Cortex of kidney (tissue), 1 donor: ENCODE measurements around the gene SH3RF3.
"Not testable (repeated sequence)": the region's sequence is repeated elsewhere in the genome, so short reads cannot be mapped to it uniquely, and the experiment has no call there.

Experiments used
- DNase-seq: peaks from one replicate; lab custom pipeline; 2025; lab: John Stamatoyannopoulos, UW

The SH3RF3 gene

DNA sequence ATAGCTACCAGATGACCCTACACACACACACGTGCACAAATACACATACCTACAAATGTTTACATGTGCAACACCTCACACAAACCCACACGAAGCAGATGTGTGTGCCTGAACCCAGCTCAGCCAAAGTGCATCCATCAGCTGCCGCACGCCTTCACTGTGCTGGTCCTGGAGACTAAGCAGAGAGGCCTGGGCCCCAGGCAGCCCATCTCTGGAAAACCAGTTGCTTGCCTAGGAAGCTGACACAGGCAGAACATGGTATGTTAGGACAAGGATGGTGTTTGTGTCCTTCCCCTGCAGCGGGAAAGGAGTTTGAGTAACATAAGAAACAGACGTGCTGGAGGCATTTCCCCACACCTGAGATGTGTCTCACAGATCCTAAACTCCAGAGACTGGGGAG is 398.1 kb downstream of the SH3RF3 start:
- DNase-seq, result no peak

DNA sequence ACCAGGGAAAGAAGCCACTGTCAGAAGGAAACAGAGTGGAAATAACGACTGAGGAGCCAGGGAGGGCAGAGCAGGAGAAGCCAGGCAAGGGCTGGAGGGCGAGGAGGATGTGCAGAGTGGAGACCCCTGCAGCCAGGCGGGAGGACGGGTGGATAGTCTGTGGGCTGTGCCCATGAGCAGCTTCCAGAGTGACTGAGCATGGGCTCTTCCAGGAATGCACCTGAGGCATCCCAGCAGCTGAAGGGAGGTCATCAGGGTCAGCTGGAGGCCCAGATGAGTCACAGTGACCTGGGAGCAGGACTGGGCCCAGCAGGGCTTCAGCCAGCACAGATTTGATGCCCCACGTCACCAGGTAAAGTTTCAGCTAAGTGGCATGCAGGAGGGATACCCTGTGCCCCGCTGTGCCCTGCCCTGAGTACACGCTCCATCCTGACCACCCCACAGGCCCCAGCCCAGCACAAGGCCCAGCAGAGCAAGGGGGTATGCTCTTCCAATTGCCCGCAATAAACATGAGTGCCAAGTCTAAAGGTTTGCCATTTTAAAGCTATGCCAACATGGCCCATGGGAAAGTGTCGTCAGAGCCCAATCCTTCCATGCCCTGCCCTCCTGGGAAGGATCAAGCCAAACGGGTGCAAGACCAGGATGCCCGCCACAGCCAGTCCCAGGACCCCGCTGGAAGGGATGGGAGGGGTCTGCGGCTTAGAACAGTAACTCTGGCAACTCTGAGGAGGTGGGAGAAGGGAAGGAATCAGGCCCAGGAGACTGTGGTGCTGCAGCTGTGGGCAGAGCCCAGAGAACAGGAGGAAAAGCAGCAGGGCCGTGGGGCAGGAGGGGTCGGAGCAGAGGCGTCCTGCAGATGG is 399.1 kb downstream of the SH3RF3 start:
- no peak for DNase-seq

DNA sequence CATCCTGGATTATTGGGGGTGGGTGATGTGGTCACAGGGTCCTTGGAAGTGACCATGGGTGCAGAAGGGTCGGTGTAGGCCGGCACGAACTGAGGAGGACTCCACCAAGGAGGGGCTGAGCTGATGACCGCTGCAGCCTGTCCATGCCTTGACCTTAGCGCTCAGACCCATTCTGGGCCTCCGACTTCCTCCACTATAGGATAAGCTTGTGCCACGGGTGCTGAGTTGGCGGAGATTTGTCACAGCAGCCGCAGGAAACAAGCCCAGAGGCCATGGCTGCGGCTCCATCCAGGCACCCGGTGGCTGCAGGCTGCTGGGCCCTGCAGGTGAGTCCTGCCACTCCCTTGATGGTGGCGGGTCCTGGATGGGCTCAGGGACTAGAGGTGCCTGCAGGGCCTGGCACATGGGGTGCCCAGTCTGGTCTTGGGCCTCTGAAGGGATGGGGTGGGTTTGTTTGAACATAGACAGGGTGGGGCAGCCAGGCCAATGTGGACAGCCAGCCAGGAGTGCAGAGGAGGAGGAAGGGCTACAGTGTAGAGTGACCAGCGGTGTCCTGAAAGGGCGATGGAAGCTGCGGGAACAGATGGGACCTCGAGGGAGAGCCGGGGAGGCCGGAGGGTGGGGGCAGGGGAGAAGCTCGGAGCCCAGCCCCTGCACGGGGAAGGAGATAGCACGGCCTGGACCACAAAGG is 400.0 kb downstream of the SH3RF3 start:
- no peak for DNase-seq

DNA sequence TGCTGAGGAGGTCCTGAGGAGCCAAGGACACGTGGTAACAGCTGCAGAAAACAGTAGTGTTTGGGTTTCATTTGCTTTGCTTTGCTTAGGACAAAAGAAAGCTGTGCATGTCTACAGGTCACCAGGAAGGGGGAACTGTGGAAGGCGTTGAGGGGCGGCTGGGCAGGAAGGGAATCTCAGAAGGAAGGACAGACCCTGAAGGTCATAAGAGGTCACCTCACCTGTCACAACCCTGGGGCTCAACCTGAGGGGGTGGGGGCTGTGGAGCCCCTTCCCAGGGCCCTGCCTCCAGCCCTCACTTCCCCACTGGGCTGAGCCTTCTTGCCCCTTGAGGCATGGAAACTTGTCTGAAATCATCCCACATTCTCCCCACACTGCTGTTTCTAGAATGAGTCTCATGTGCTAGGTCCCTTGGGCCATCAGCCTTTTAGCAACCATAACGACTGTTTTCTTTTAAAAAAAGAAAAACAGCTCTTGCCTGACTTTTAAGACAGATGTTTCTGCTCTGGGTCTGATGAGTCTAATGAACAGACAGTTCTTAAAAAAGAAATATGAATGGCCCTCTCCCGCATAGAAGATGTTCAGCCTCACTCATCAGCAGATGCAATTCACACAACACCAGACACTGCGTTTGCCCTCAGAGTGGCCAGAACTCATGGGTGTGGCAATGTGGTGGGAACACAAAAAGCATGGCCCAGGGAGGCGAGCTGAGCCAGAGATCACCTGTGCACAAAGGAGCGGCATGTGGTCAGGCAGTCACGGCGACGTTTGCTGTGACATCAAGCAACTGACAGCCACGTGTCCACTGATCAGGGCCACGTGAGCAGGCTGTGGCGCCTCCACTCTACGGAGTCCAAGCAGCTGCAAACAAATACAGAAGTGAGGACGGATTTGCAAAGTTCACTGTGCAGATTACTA is 400.8 kb downstream of the SH3RF3 start:
- DNase-seq, result no peak

DNA sequence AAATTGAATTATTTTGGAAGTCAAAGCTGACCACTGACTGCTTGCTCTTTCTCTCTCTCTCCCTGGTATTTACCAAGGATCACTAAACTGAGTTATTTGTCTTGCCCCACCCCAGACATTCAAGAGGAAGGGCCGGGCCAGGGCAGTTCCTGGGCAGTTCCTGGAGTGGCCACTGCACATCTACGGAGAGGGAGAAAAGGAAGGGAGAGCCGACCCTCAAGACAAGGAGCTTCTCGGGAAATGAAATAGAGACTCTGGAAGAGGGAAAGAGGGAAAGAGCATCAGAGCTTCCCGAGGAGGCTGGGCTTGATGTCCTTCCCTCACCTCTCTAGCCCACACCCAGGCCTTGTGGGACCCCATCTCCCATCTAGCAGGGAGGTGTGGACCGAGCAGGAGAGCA is 401.7 kb downstream of the SH3RF3 start:
- DNase-seq, result no peak

DNA sequence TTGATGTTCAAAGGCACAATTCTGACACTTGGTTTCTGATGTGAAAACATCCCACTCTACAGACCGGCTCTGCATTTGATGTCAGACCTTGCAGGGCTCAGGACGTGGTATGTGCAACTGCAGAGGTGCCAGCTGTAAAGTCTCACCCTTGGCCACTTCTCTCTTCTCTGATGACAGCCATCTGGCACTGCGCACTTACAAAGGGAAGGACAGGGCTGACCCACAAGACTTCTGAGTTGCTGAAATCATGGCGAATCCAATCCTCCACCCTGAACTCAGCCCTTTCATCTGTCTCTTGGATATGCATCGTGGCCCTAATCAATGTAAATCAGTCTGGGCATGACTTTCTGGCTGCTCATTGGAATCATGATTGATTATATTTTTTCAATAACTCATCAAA is 402.2 kb downstream of the SH3RF3 start:
- DNase-seq, result no peak

DNA sequence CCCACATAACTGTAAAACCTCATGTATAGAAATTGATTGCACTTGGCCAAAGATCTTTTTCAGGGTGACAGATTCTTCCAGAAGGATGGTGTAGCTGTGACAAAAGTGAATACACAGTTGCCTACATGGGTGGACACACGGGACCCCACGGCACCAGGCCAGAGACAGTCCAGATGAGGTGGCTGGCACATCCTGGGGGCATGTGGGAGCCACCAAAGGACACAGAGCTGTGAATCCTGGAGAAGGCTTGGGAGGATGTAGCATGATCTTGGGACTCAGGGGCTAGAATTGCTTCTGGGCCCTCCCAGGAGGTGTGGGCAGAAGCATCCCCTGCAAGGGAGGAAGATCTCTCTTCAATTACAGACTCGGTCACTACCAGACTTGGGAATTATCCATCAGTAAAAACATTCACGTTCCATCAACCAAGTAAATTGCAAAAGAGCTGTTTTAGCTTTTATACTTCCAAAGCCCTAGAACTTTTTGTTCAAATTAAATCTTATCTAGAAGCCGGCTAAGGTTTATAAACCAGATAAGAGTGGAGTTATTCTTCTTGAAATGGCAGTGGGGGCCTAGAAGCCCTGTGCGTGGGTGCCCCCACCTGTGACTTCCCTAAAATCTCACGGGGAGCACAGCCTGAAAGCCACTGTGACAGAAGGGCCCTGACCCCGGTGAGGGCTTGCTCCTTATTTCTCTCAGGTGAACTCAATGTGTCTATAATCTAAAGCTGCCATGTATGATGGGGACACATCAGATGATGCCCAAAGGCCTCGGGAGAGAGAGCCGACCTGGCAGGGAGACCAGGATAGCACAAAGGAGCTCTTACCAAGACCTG is 403.1 kb downstream of the SH3RF3 start:
- no peak for DNase-seq

DNA sequence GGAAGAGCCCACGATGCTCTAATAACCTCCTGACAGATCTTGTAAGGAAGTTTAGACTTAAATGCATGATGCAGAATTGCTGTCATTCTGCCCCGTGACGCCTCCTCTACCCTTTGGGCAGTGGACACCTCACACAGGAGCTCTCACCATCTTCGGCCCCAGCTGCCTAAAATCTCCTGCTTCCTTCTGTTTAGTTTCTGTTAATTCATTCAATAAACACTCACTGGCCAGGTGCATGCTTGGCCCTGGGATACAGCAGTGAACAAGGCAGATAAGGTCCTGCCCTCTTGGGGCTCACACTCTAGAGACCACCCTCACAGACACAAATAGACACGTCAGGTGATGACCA is 403.7 kb downstream of the SH3RF3 start:
- no peak for DNase-seq

DNA sequence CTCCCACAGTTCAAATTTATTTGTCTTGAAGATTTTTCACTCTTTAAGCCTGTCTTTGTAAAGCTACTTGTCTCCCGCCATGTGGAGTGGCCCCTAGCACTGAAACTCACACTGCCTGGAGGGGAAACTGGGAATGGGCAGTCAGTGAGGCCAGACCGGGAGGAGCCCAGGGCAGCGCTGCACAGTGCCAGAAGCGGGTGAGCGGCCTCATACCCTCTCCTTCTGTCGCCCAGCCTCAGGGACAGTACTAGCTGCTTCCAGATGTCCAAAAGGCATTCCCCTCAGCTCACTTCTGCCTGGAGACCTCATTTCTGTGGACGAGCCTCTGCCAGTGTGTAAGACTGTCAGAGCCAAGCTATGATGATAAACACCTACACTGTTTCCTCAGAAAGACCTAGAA is 404.8 kb downstream of the SH3RF3 start:
- no peak for DNase-seq

DNA sequence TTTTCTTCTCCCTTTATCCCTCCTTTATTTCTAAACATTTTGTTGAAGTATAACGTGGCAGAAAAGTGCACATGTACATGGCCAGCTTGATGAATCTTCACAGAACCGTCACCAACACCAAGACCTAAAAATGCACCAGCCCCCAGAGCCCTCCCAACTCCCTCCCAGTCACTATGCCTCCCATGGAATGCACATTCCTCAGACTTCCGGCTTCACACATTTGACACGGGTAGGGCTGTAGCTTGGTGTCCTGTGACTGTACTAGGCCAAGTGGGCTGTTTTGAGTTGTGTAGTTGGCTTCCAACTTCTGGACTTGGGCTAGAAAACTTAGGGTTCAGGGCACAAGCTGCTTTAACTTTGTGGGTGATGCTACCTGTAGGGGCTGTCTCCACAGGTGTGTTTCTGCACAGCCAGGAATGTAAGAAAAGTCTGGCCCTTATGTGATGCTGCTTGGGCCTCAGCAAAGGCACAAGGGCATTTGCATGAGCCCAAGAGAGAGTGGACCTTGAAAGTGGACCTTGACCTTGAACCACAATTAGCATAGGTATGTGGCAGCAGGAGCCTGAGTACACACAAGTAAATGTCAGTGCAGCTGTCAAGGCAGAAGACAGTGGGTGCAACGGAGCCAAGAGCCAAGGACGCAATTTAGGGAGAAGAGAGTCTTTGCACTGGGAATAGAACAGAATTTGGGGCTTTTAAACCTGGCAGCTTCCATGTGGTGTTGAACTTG is 406.4 kb downstream of the SH3RF3 start:
- DNase-seq, result no peak

DNA sequence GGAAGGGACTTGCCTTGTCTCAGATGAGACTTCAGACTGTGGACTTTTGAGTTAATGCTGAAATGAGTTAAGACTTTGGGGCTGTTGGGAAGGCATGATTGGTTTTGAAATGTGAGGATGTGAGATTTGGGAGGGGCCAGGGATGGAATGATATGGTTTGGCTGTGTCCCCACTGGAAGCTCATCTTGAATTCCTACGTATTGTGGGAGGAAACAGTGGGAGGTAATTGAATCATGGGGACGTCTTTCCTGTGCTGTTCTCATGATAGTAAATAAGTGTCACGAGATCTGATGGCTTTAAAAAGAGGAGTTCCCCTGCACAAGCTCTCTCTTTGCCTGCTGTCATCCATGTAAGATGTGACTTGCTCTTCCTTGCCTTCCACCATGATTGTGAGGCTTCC is 407.6 kb downstream of the SH3RF3 start:
- DNase-seq, result not testable (repeated sequence)

DNA sequence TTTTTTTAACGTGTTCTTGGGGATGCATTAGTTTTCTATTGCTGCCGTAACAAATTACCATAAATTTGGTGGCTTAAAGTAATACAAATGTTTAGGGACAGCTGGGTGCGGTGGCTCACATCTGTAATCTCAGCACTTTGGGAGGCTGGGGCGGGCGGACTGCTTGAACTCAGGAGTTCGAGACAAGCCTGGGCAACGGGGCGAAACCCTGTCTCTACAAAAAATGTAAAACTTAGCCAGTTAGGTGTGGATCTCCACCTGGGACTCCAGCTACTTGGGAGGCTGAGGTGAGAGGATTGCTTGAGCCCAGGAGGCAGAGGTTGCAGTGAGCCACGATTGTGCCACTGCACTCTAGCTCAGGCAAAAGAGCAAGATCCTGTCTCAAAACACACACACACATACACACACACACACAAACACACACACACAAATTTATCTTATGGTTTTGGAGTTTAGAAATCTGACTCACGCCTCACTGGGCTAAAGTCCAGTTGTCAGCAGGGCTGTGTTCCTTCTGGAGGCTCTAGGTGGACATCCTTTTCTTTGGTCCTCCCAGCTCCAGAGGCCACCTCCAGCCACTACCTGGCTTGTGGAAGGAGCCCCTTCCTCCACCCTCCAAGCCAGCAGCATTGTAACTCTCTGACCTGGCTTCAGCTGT is 408.7 kb downstream of the SH3RF3 start:
- no peak for DNase-seq

DNA sequence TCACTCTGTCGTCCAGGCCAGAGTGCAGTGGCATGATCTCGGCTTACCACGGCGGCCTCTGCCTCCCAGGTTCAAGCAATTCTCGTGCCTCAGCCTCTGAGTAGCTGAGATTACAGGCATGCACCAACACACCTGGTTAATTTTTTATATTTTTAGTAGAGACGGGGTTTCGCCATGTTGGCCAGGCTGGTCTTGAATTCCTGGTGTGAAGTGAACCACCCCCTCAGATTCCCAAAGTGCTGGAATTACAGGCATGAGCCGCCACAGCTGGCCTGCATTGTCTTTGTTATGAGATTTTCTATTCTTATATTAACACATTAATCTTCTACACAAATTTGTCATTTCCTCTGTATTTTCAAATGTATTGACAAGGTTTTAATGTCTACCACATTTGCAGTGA is 409.5 kb downstream of the SH3RF3 start:
- DNase-seq, result no peak

DNA sequence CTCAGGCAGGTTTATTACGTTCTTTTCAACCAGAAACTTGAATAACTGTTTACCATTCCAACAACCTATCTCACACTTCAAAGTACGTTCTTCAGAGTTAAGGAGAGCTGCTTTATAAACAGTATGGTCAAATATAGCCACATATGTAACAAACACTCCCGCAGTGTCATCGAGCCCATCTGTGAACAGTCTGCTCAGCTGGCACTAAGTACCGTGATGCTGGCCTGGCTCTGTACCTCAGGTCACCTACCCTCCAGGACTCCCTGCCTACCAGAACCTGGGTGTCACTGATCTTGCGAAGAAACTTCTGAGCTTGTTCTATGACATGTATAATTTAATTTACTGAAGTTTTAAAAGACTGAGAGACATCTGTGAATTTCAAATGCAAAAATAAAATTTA is 413.4 kb downstream of the SH3RF3 start:
- DNase-seq, result no peak

DNA sequence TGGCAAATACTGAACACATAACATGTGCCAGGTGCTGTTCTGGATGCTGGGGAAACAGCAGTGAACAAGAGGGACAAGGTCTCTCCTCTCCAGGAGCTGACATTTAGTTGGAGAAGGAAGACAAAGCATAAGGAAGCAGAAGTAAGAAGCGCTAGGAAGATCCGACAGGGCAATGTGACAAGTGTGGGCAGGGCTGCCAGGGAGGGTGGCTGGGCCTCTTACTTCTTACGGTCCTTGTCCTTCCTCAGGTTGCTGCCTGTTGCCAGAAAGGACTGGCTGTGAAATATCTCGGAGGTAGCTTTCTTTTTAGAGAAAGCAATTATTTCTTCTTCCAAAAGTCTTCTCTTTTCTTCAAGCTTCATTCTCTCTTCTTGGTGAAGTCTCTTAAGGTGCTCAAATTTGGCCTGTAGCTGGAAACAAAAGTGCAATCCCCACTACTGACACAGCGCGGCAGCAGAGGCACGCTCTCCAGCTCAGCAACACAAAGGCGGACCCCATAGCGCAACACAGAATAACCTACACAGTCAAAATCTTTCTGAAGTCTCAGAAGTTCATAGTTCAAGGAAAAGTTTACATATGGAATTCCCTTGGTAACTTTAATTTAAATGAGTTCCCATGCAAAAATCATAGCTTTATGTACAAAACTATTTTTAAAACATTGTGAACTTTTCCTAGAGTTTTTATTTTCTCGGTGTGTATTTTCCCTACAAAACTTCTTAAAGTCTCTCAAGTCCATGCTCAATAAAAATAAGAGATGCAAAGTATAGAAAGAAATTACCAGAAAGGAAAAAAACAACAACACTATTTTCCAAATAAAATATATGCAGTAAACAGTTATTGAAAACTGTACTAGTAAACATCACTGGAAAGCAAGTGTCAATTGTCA is 417.1 kb downstream of the SH3RF3 start:
- no peak for DNase-seq

DNA sequence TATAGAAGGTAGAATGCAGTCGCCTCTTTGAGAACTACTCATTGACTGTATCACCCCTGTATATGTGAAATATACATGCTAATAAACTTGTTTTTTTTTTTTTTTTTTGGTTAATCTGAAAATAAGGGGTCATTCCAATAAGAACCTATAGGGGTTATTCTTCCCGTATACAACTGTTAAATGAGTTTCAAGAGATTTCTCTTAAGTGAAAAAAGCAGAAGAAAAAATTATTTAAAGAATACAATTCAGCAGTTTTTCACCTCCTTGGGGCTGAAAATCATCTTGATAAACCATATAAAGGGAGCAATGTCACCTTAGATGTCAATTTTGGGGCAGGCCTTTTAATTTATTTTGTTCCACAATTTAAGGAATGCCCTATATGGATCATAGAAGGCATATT is 418.3 kb downstream of the SH3RF3 start:
- DNase-seq, result no peak

DNA sequence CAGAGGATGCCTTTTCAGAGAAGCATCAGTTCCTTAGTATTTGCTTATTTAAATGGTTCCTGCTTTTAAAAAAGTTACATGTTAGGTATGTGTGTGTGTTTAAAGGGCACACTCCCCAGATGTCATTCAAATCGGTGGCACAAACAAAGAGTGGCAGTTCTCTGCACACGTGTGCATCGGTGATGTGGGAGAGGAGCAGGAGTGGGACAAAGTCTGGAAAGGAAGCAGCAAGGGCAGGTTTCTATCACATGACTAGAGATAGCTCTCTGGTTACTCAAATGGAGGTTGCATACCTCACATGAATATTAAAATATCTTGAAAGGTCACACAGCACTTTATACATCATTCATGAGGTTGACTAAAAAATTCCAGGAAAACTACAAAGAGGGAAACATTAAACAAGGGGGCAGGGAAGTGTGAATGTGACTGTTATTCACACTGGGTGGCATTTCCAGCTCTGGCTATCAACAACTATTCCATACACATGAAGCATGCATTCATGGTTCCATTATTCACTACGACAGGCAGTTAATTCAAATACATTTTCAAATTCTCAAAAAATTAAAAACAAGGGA is 420.1 kb downstream of the SH3RF3 start:
- no peak for DNase-seq
